ENCODE measurements around the gene CDC20. TPM values are rescaled to one million over a fixed set of nuclear protein-coding genes. Genes with fewer than 3 reads are reported as not detected.
A peak's percentile ranks its signal among the peaks of the same experiment; 100 is the strongest.

Gene CDC20
- polyA plus RNA-seq, 1 experiment: 22.8 TPM

DNA sequence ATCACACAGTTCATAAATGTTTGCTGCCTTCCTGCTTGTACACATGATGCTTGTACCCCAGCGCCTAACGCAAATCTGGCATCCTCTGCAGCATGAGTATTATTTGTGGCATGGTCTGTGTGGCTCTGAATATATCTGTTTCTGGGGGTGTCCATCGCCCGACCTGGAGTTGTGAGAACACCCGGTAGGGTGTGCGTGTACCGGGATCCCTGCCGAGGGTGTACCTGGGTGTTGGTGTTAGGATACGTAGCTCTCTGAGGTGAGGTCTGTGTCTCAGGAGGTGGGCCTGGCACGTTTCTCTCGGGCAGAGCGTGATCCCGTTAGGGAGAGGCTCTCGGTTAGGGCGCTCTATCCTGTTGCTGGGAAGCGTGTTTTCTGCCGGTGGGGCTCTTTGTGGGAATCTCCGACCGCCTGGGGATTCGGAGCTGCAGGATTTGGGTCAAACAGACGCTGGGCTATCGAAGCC is 10.4 kb upstream of the CDC20 start:
- DNase-seq (ENCODE audit: low read depth, low spot score): no peak
- CTCF ChIA-PET: no interaction called here
- TF ChIP-seq, protein P1, sequence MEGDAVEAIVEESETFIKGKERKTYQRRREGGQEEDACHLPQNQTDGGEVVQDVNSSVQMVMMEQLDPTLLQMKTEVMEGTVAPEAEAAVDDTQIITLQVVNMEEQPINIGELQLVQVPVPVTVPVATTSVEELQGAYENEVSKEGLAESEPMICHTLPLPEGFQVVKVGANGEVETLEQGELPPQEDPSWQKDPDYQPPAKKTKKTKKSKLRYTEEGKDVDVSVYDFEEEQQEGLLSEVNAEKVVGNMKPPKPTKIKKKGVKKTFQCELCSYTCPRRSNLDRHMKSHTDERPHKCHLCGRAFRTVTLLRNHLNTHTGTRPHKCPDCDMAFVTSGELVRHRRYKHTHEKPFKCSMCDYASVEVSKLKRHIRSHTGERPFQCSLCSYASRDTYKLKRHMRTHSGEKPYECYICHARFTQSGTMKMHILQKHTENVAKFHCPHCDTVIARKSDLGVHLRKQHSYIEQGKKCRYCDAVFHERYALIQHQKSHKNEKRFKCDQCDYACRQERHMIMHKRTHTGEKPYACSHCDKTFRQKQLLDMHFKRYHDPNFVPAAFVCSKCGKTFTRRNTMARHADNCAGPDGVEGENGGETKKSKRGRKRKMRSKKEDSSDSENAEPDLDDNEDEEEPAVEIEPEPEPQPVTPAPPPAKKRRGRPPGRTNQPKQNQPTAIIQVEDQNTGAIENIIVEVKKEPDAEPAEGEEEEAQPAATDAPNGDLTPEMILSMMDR (IDR thresholded peaks at IDR 0.05; ENCODE audit: low read depth, low read length): no peak
- POLR2A ChIA-PET: interaction anchor here (2.8 kb wide), 1 partner anchor 10 kb away, joined by 7 read pairs; the partner anchor contains the start of gene CDC20
- H3K27me3 ChIP-seq (ENCODE audit: control insufficient read depth, insufficient read depth, low read length): peaks cover 7% of the 10 kb centered on the region
- no peaks in the 10 kb centered on the region; the same call in 1 of the 2 replicates for H3K9me3 ChIP-seq (ENCODE audit: control insufficient read depth, insufficient read depth, low read length)
- no peak overlapping the region for H3K27ac ChIP-seq (ENCODE audit: low read depth, low read length)
- peak overlapping the region; percentile 52 for H3K4me3 ChIP-seq (ENCODE audit: low read depth, low read length)

DNA sequence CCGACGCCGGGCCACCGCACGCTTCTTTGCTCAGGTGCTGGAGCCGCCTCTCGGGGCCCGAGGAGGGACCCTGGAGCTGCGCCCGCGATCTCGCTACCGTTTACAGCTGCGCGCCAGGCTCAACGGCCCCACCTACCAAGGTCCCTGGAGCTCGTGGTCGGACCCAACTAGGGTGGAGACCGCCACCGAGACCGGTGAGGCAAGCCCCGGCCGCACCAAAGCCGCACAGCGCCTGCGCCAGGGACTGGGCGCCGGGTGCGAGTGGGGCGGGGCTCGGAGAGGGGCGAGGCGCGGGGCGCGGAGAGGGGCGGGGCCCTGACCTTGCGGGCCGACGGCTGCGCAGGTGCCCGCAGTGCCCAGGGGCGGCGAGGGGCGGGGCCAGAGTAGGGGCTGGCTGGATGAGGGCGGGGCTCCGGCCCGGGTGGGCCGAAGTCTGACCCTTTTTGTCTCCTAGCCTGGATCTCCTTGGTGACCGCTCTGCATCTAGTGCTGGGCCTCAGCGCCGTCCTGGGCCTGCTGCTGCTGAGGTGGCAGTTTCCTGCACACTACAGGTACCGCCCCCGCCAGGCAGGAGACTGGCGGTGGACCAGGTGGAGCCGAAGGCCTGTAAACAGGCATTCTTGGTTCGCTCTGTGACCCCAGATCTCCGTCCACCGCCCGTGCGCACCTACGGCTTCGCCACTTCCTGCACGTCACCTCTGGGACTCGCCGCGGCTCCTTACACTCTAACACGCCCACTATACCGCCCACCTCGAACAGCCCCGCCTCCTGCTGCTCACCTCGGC is 9.8 kb upstream of the CDC20 start:
- H3K4me3 ChIP-seq (ENCODE audit: low read depth, low read length): peak overlapping the region; percentile 52
- no peaks in the 10 kb centered on the region; the same call in 1 of the 2 replicates for H3K9me3 ChIP-seq (ENCODE audit: control insufficient read depth, insufficient read depth, low read length)
- TF ChIP-seq, protein P1 (IDR thresholded peaks at IDR 0.05; ENCODE audit: low read depth, low read length): no peak
- peak overlapping the region; percentile 94 for H3K27ac ChIP-seq (ENCODE audit: low read depth, low read length)
- no peak for DNase-seq (ENCODE audit: low read depth, low spot score)
- ChIA-PET POLR2A (interaction anchor here (2.8 kb wide), 1 partner anchor 10 kb away, joined by 7 read pairs; the partner anchor contains the start of gene CDC20), CTCF (no interaction called here)
- H3K27me3 ChIP-seq (ENCODE audit: control insufficient read depth, insufficient read depth, low read length): peaks cover 7% of the 10 kb centered on the region

DNA sequence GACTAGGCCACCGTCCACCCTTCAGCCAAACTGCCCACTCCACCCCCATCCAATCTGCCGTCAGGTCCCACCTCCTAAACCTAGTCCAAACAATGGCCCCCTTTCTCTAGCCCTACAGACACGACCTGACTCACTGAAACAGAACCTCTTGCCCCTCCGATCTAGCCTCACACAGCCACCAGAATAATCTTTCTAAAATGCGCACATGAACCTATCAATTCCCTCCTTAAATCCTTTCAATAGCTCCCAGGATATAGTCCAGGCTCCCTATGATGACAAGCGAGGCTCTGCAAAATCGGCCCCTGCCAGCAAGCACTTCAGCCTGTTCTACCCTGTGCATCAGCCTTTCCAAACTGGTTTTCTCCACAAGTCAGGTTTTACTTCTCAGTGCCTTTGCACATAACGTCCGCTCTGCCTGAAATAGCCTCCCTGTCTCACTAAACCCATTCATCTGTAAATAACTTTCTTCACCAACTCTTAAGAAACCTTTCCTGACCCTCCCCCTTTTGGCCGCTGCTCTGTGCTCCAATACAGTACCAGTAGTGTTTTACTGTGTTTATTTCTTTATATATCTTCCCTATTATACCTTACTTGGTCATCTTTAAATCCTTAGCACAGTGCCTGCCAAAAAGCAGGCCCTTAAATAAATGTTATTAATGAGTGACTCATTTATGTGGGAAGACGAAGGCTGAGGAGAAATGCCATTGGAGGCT is 9.0 kb upstream of the CDC20 start:
- POLR2A ChIA-PET: interaction anchor here (2.8 kb wide), 1 partner anchor 9 kb away, joined by 7 read pairs; the partner anchor contains the start of gene CDC20
- peak; percentile 80 for DNase-seq (ENCODE audit: low read depth, low spot score)
- H3K27me3 ChIP-seq (ENCODE audit: control insufficient read depth, insufficient read depth, low read length): peaks cover 7% of the 10 kb centered on the region
- H3K27ac ChIP-seq (ENCODE audit: low read depth, low read length): peak overlapping the region; percentile 94
- H3K9me3 ChIP-seq (ENCODE audit: control insufficient read depth, insufficient read depth, low read length): no peaks in the 10 kb centered on the region; the same call in 1 of the 2 replicates
- TF ChIP-seq, protein P1 (IDR thresholded peaks at IDR 0.05; ENCODE audit: low read depth, low read length): no peak
- peak overlapping the region; percentile 52 for H3K4me3 ChIP-seq (ENCODE audit: low read depth, low read length)
- CTCF ChIA-PET: no interaction called here

DNA sequence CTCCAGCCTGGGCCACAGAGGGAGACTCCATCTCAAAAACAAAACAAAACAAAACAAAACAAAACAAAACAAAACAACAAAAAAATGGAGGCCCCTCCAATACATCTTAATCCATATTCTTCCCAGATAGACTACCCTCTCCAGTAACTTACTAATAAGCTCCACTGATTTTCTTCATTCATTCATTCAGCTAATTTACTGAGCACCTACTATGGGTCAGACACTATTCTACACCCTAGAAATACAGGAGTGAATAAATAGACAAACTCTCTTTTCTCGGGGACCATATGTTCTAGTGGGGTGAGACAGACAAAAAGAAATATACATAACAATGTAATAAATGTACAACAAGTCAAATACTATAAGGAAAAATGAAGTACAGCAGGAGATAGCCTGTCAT is 7.8 kb upstream of the CDC20 start:
- Histone ChIP-seq H3K4me3 (ENCODE audit: low read depth, low read length) (no peak overlapping the region), H3K27ac (ENCODE audit: low read depth, low read length) (no peak overlapping the region), H3K9me3 (ENCODE audit: control insufficient read depth, insufficient read depth, low read length) (no peaks in the 10 kb centered on the region; the same call in 1 of the 2 replicates), H3K27me3 (ENCODE audit: control insufficient read depth, insufficient read depth, low read length) (peaks cover 7% of the 10 kb centered on the region)
- TF ChIP-seq, protein P1 (IDR thresholded peaks at IDR 0.05; ENCODE audit: low read depth, low read length): no peak
- POLR2A ChIA-PET: no interaction called here
- CTCF ChIA-PET: no interaction called here
- no peak for DNase-seq (ENCODE audit: low read depth, low spot score)

Measured in AG04450 (cell line).